Brain microvascular endothelial cell (primary cell): Measurements from ENCODE around the gene SIM1.

Source experiments
- DNase-seq: peaks from one replicate; pipeline ENCODE4 v3.0.0-alpha.2; 2020
- H3K27ac ChIP-seq: fragments of 250-450 bp; sonication (Bioruptor Pico); 2 replicates; pipeline ENCODE4 v1.5.1; 2020; ENCODE audit warnings: mild to moderate bottlenecking, moderate library complexity
- H3K27me3 ChIP-seq: fragments of 250-450 bp; sonication (Bioruptor Pico); replicated peaks from 2 replicates; pipeline ENCODE4 v1.5.1; 2020; ENCODE audit warnings: mild to moderate bottlenecking
- H3K36me3 ChIP-seq: fragments of 250-450 bp; sonication (Bioruptor Pico); replicated peaks from 2 replicates; pipeline ENCODE4 v1.5.1; 2020; ENCODE audit warnings: mild to moderate bottlenecking
- H3K4me3 ChIP-seq: 2 replicates; pipeline ENCODE4 v1.5.1; 2011; ENCODE audit warnings: low read depth, mild to moderate bottlenecking, control low read depth, low read length, moderate library complexity
- CTCF ChIP-seq: IDR thresholded peaks from 2 replicates; pipeline ENCODE4 v1.5.1; 2011; ENCODE audit warnings: low read depth, mild to moderate bottlenecking, moderate library complexity, low read length, control low read depth, inconsistent platforms; ENCODE audit errors: missing control alignments
- in situ Hi-C: cut with HindIII; loops from 2 replicates; pipeline ENCODE4 v1.10.0; 2017; ENCODE audit warnings: low sequenced_read_pairs, low pct_ligation_motif_present

Gene SIM1

GRCh38 chr6:100455230-100456124 lies 9.2 kb downstream of the SIM1 start:
- H3K4me3 ChIP-seq: no peak overlapping the region
- H3K27ac ChIP-seq: no peak overlapping the region
- in situ Hi-C loops: loop anchor here (10.0 to 25.0 kb wide), 2 partner anchors 341 to 843 kb away; partner anchors contain the start of gene PRDM13
- H3K36me3 ChIP-seq: no peaks in the 10 kb centered on the region
- no peak for DNase-seq
- H3K27me3 ChIP-seq: peaks cover 96% of the 10 kb centered on the region
- no peak for TF ChIP-seq CTCF

- Histone ChIP-seq H3K36me3 (no peaks in the 10 kb centered on the region), H3K27ac (no peak overlapping the region), H3K4me3 (no peak overlapping the region), H3K27me3 (peaks cover 93% of the 10 kb centered on the region)
- TF ChIP-seq CTCF: no peak
- DNase-seq: no peak
- in situ Hi-C loops: loop anchor here (10.0 to 25.0 kb wide), 2 partner anchors 340 to 842 kb away; partner anchors contain the start of gene PRDM13
Measured at GRCh38 chr6:100454551-100455229, 10.0 kb downstream of the SIM1 start.

GRCh38 chr6:100453701-100454521 lies 10.8 kb downstream of the SIM1 start:
- no peak overlapping the region for H3K4me3 ChIP-seq

DNA sequence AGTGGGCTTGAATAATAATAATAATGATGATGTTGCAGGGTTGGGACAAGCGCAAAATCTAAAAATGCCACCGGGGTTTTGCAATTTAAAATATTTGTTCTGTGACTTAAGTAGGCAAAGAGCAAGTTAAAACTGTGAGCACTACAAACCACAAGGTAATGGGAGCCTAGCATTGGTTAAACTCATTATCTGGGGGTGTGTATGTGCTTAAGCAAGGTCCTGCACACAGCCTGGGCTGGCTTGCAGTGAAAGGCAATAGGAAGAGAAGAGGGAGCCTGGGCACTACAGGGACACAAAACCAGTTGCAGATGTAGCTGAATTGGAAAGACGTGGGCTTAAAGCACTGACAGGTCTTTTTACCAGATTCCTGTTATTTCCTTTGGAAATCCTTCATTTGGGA lies 11.7 kb downstream of the SIM1 start:
- Histone ChIP-seq H3K4me3 (no peak overlapping the region), H3K36me3 (no peaks in the 10 kb centered on the region), H3K27me3 (peaks cover 91% of the 10 kb centered on the region), H3K27ac (no peak overlapping the region)
- in situ Hi-C loops: loop anchor here (10.0 to 25.0 kb wide), 2 partner anchors 338 to 841 kb away; partner anchors contain the start of gene PRDM13
- DNase-seq: no peak
- no peak for TF ChIP-seq CTCF

More at GRCh38 chr6:100453701-100454521, 10.8 kb downstream of the SIM1 start:
- Histone ChIP-seq H3K27me3 (peaks cover 91% of the 10 kb centered on the region), H3K36me3 (no peaks in the 10 kb centered on the region), H3K27ac (no peak overlapping the region)
- TF ChIP-seq CTCF: no peak
- in situ Hi-C loops: loop anchor here (10.0 to 25.0 kb wide), 2 partner anchors 339 to 842 kb away; partner anchors contain the start of gene PRDM13
- no peak for DNase-seq

DNA sequence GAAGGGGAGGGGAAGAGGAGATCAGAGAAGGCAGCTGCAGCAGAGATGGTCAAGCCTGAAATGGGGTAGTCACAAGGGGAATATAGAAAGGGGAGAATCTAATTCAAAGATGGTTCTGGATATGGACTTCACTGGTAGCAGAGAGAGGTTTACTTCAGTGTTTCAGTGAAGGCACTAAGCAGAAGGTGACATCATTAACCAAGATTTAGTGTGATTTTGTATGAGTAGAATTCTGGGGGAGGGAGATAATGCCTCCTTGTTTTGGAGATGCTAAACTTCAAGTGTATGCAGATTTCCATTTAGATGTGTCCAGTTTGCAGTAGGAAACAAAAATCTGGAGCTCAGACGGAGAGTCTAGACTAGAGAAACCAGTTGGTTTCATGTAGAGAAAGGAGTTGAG lies 13.1 kb downstream of the SIM1 start:
- in situ Hi-C loops: loop anchor here (10.0 to 25.0 kb wide), 2 partner anchors 337 to 839 kb away; partner anchors contain the start of gene PRDM13
- no peak for TF ChIP-seq CTCF
- no peak overlapping the region for H3K4me3 ChIP-seq
- peaks cover 91% of the 10 kb centered on the region for H3K27me3 ChIP-seq
- no peak for DNase-seq
- no peaks in the 10 kb centered on the region for H3K36me3 ChIP-seq
- H3K27ac ChIP-seq: no peak overlapping the region
